ENCODE results near the gene CACNA1S.

DNA sequence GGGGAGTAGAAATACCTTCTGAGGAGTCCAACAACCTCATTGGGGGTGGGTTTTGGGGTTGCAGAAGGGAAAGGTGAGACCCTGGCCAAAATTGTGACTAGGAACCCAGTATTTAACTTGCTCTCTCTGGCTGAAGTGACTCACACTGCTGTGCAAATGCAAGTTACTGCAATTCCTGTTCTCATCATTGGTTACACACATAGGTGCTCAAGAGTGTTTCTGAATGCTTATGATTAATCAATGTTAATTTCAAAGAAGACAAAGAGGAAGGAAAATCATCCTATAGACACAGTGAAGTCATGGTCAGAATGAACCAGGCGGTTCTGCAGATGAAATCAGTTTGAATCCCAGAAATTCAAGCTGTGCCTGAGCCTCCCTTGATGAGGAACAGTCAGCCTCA lies 11.6 kb upstream of the CACNA1S start:
- TF ChIP-seq GFI1 (CRISPR knock-in tag; IDR thresholded peaks at IDR 0.05; ENCODE audit: borderline replicate concordance) (no peak), CBX5 (CRISPR knock-in tag; IDR thresholded peaks at IDR 0.05; ENCODE audit: borderline replicate concordance) (no peak), ZNF138 (CRISPR knock-in tag; IDR thresholded peaks at IDR 0.05; ENCODE audit: low read depth) (no peak), ZKSCAN8 (CRISPR knock-in tag; IDR thresholded peaks at IDR 0.05; ENCODE audit: borderline replicate concordance) (no peak), KLF16 (CRISPR knock-in tag; IDR thresholded peaks at IDR 0.05) (no peak), MLLT10 (CRISPR knock-in tag; IDR thresholded peaks at IDR 0.05) (no peak), NCOA1 (CRISPR knock-in tag; IDR thresholded peaks at IDR 0.05) (no peak), ZNF124 (CRISPR knock-in tag; IDR thresholded peaks at IDR 0.05) (no peak)
- TF ChIP-seq, protein P1, sequence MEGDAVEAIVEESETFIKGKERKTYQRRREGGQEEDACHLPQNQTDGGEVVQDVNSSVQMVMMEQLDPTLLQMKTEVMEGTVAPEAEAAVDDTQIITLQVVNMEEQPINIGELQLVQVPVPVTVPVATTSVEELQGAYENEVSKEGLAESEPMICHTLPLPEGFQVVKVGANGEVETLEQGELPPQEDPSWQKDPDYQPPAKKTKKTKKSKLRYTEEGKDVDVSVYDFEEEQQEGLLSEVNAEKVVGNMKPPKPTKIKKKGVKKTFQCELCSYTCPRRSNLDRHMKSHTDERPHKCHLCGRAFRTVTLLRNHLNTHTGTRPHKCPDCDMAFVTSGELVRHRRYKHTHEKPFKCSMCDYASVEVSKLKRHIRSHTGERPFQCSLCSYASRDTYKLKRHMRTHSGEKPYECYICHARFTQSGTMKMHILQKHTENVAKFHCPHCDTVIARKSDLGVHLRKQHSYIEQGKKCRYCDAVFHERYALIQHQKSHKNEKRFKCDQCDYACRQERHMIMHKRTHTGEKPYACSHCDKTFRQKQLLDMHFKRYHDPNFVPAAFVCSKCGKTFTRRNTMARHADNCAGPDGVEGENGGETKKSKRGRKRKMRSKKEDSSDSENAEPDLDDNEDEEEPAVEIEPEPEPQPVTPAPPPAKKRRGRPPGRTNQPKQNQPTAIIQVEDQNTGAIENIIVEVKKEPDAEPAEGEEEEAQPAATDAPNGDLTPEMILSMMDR (CRISPR knock-in tag; IDR thresholded peaks at IDR 0.05) = no peak
- TF ChIP-seq, protein P2, sequence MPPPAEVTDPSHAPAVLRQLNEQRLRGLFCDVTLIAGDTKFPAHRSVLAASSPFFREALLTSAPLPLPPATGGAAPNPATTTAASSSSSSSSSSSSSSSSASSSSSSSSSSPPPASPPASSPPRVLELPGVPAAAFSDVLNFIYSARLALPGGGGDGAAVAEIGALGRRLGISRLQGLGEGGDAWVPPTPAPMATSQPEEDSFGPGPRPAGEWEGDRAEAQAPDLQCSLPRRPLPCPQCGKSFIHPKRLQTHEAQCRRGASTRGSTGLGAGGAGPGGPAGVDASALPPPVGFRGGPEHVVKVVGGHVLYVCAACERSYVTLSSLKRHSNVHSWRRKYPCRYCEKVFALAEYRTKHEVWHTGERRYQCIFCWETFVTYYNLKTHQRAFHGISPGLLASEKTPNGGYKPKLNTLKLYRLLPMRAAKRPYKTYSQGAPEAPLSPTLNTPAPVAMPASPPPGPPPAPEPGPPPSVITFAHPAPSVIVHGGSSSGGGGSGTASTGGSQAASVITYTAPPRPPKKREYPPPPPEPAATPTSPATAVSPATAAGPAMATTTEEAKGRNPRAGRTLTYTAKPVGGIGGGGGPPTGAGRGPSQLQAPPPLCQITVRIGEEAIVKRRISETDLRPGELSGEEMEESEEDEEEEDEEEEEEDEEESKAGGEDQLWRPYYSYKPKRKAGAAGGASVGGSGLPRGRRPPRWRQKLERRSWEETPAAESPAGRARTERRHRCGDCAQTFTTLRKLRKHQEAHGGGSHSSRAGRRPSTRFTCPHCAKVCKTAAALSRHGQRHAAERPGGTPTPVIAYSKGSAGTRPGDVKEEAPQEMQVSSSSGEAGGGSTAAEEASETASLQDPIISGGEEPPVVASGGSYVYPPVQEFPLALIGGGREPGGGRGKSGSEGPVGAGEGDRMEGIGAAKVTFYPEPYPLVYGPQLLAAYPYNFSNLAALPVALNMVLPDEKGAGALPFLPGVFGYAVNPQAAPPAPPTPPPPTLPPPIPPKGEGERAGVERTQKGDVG (CRISPR knock-in tag; IDR thresholded peaks at IDR 0.05; ENCODE audit: borderline replicate concordance) = no peak
